ENCODE data around the gene MRPL9.

- TF ChIP-seq CTCF (conservative IDR thresholded peaks at IDR 0.05) (no peak), EZH2 (IDR thresholded peaks at IDR 0.05; ENCODE audit: low read depth) (no peak)
These were observed 44.6 kb downstream of the MRPL9 start for GRCh38 chr1:151718666-151719065.

All from PC-9 (cell line).